OCI-LY3 (cell line): ENCODE data around the gene CUX1.

Source experiments
- CTCF ChIP-seq: fragments of 200-600, 300-600 bp; sonication (generic); IDR thresholded peaks from 2 replicates; pipeline ENCODE4 v1.5.1; 2014; ENCODE audit warnings: antibody characterized with exemption, low read length, low read depth
- EZH2phosphoT487 ChIP-seq: fragments of 200-600 bp; shearing (Covaris generic); IDR thresholded peaks from 2 replicates; pipeline ENCODE4 v1.6.1; 2018; ENCODE audit warnings: antibody characterized with exemption, mixed run types, low read depth

- TF ChIP-seq CTCF (no peak), EZH2phosphoT487 (no peak)
Measured at GRCh38 chr7:102039706-102040105, 222.3 kb downstream of the CUX1 start.
